Small intestine (tissue), 7 donors: ENCODE measurements around the gene CPSF7. TPM values are rescaled to one million over a fixed set of nuclear protein-coding genes. Genes with fewer than 3 reads are reported as not detected.

Experiments used
- DNase-seq, 2 donors: peaks; one replicate each; pipeline versions ENCODE4 v3.0.0 to v3.0.0-alpha.2; 2013
- FAIRE-seq: peaks from 2 replicates; lab custom pipeline; 2012; peaks lifted over from hg19 to GRCh38; lab: Jason Lieb, UNC
- H3K27ac ChIP-seq, 3 donors: one replicate each; pipeline ENCODE4 v1.5.1; 2013; ENCODE audit warnings: low read length in 2 of 3, mild to moderate bottlenecking in 2 of 3, control low read depth in 1 of 3, inconsistent platforms in 1 of 3, low read depth in 1 of 3, moderate library complexity in 1 of 3
- H3K27me3 ChIP-seq, 3 donors: one replicate each; pipeline ENCODE4 v1.6.1; 2013; ENCODE audit warnings: low read length in 3 of 3, inconsistent platforms in 1 of 3; ENCODE audit not compliant: control insufficient read depth in 3 of 3, insufficient read depth in 3 of 3
- H3K36me3 ChIP-seq, 3 donors: one replicate each; pipeline ENCODE4 v1.6.1; 2013; ENCODE audit warnings: low read length in 3 of 3, inconsistent platforms in 1 of 3, low read depth in 1 of 3, mild to moderate bottlenecking in 1 of 3, moderate library complexity in 1 of 3; ENCODE audit not compliant: control insufficient read depth in 3 of 3, insufficient read depth in 2 of 3
- H3K4me1 ChIP-seq, 3 donors: one replicate each; pipeline ENCODE4 v1.6.1; 2013; ENCODE audit warnings: low read length in 2 of 3, inconsistent platforms in 1 of 3, low read depth in 1 of 3, mild to moderate bottlenecking in 1 of 3, moderate library complexity in 1 of 3; ENCODE audit not compliant: control insufficient read depth in 3 of 3, insufficient read depth in 2 of 3
- H3K4me3 ChIP-seq, 3 donors: one replicate each; pipeline ENCODE4 v1.5.1; 2013; ENCODE audit warnings: low read length in 3 of 3, control low read depth in 1 of 3, inconsistent platforms in 1 of 3, low read depth in 1 of 3, mild to moderate bottlenecking in 1 of 3, moderate library complexity in 1 of 3
- H3K9me3 ChIP-seq, 2 donors: one replicate each; pipeline ENCODE4 v1.6.1; 2013; ENCODE audit warnings: low read depth in 1 of 2, low read length in 1 of 2; ENCODE audit not compliant: control insufficient read depth in 2 of 2, insufficient read depth in 1 of 2
- WGBS, 3 donors: extraction: QIAGEN DNeasy Blood & Tissue Kit; methylation state at CpG; one replicate each; pipeline ENCODE4 v1.1.7; 2013; 5-methylcytosine and 5-hydroxymethylcytosine counted together
- polyA plus RNA-seq, 4 donors: library from polyadenylated mRNA; stranded (reverse) in 3 of 4; unstranded in 1 of 4; fragments of 200-250 nt in 3 of 4; fragments of 120-200 nt in 1 of 4; gene quantifications; one replicate each; pipeline versions ENCODE4 v1.2.1 to v1.2.3, GENCODE V29; 2013
- donor health status: healthy with polysubstance abuse.
- donor health status: control.
- donor health status: control.
- donor health status: Bipolar disorder and iron deficiency.
- donor health status: healthy.

CPSF7 gene
- polyA plus RNA-seq, 4 donors: 30.3 to 91.3 (median 47.7) TPM

DNA sequence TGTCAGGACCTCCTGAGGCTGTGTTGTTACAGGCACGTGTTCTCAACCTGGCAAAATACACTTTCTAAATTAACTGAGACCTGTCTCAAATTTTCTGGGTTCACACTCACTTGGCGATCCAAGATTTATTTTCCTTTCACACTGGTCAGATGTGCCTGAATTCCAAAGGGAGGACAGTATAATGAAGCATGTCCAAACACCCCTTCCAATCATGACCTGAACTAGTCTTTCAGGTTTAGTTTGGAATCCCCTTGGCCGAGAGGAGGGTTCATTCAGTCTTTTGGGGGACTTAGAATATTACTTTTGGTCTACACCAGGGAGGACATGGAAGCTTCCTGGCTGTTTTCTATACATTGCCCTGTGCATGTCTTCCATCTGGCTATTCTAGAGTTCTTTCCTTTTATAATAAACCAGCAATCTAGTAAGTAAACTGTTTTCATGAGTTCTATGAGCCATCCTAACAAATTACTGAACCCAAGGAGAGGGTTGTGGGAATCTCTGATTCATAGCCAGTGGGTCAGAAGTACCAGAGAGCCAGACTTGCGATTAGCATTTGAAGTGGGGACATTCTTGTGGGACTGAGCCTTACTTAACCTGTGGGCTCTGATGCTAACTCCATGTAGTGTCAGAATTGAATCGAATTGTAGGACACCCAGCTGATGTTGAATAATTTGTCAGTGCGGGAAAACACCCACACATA lies 52.2 kb downstream of the CPSF7 start:
- Histone ChIP-seq H3K27me3 (no peaks in the 10 kb centered on the region), H3K36me3 (peaks cover 0 to 2% (median 0%) of the 10 kb centered on the region in 3 donors), H3K9me3 (peaks cover 0 to 4% of the 10 kb centered on the region in 2 donors), H3K27ac (no peak overlapping the region), H3K4me1 (no peaks in the 10 kb centered on the region), H3K4me3 (no peak overlapping the region)
- 93 to 94% (median 94%) methylated on average over 6 of the region's 6 CpGs for WGBS, 3 donors
- DNase-seq: no peak
- FAIRE-seq: no peak

GRCh38 chr11:61375761-61376108 lies 54.0 kb downstream of the CPSF7 start:
- FAIRE-seq: no peak
- no peak for DNase-seq
- Histone ChIP-seq H3K4me1 (no peaks in the 10 kb centered on the region), H3K27me3 (no peaks in the 10 kb centered on the region), H3K9me3 (peaks cover 0 to 4% of the 10 kb centered on the region in 2 donors), H3K36me3 (peaks cover 0 to 8% (median 0%) of the 10 kb centered on the region in 3 donors), H3K27ac (no peak overlapping the region), H3K4me3 (no peak overlapping the region)
- 77 to 95% (median 82%) methylated on average over 6 of the region's 6 CpGs for WGBS, 3 donors

DNA sequence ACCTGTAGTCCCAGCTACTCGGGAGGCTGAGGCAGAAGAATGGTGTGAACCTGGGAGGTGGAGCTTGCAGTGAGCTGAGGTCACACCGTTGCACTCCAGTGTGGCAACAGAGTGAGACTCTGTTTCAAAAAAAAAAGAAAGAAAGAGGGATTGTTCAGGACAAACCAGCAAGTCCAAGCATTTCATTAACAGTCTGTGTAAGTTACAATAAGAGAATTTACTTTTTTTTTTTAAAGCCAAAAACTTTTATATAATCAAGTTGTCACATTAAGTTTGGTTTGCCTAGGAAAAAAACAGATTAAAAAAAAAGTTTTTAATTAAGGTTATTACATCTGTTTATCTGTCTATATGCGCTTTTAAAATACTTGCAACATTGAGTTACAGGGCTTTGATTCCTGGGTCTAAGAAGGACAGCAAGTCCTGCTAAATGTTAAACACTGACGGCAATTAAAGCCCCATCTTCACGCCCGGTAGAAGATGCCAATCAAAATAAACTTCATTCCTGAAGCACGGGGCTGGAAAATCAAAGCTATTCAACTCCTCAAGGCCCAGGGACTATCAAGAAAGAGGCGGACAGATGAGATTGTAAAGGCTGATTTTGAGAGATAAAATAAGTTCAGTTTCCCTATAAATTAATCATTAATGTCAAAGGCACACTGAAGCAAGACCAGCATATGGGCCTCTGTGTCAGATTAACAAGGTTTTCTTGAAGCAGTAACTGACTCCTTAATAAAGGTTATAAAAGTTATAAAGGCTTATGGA lies 56.9 kb downstream of the CPSF7 start:
- DNase-seq: peak in 1 of 2 donors; percentile 67
- Histone ChIP-seq H3K9me3 (peaks cover 0 to 4% of the 10 kb centered on the region in 2 donors), H3K4me3 (no peak overlapping the region), H3K27me3 (no peaks in the 10 kb centered on the region), H3K4me1 (no peaks in the 10 kb centered on the region), H3K36me3 (peaks cover 0 to 27% (median 14%) of the 10 kb centered on the region in 3 donors), H3K27ac (no peak overlapping the region)
- FAIRE-seq: no peak
- WGBS, 3 donors: 35 to 71% (median 58%) methylated on average over 8 of the region's 8 CpGs

- Histone ChIP-seq H3K4me3 (no peak overlapping the region), H3K36me3 (peaks cover 4 to 46% (median 18%) of the 10 kb centered on the region in 3 donors), H3K9me3 (peaks cover 0 to 4% of the 10 kb centered on the region in 2 donors), H3K4me1 (no peaks in the 10 kb centered on the region), H3K27me3 (no peaks in the 10 kb centered on the region), H3K27ac (no peak overlapping the region)
- 88 to 93% (median 91%) methylated on average over 8 of the region's 8 CpGs for WGBS, 3 donors
- DNase-seq: no peak
- FAIRE-seq: no peak
These were observed 59.3 kb downstream of the CPSF7 start for GRCh38 chr11:61370349-61371005.

DNA sequence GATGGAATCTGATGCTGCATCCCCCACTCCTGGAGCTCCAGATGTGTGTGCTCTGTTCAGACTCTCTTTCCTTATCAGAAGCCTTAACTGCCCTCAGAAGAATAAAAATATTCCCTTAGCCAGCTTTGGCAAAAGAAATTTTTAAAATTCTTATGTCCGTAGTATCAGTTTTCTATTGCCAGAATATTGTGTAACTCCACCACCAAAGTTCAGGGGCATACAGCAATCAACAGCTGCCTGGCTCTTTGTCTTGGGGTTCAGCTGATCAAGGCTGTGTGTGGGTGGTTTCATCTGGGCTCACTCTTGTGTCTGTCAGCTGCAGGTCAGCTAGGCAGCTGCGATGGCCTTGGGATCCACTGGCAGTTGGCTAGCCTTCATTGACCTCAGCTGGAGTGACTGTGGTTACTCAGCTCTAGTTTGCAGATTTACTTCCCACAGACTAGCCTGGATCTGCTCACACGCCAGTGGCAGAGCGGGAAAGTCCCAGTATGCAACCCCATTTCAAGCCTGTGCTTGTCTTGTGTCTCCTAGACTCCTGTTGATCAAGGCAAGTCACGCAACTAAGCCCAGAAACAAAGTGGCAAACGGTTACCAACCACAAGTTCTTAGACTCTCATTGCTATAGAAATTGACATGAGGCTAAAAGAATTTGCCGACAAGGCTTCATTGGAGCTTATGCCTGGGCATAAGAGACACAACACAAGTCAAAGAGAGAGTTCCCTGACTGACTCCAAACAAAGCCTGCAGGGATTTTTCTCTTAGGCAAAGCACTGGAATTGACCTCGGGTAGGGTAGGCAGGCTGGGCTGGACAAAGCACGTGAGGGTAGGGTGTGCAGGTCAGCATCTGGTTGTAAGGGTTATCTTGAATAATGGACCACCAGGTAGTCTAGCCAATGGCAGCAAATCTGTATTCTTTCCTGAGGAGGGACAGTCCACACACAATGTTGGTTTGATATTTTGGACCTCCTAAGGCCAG lies 60.1 kb downstream of the CPSF7 start:
- no peak overlapping the region for H3K4me3 ChIP-seq
- H3K4me1 ChIP-seq: no peaks in the 10 kb centered on the region
- FAIRE-seq: no peak
- DNase-seq: no peak
- H3K9me3 ChIP-seq: peaks cover 0 to 2% of the 10 kb centered on the region in 2 donors
- 89 to 95% (median 90%) methylated on average over 9 of the region's 9 CpGs for WGBS, 3 donors
- H3K27ac ChIP-seq: no peak overlapping the region
- H3K27me3 ChIP-seq: no peaks in the 10 kb centered on the region
- H3K36me3 ChIP-seq: peaks cover 4 to 51% (median 18%) of the 10 kb centered on the region in 3 donors

- Histone ChIP-seq H3K4me1 (peaks cover 0 to 4% (median 0%) of the 10 kb centered on the region in 3 donors), H3K27me3 (no peaks in the 10 kb centered on the region), H3K9me3 (no peaks in the 10 kb centered on the region), H3K36me3 (peaks cover 4 to 58% (median 20%) of the 10 kb centered on the region in 3 donors), H3K4me3 (no peak overlapping the region), H3K27ac (no peak overlapping the region)
- DNase-seq (no peak), FAIRE-seq (no peak)
- WGBS, 3 donors: 94 to 97% (median 95%) methylated on average over 7 of the region's 7 CpGs
These were observed 61.1 kb downstream of the CPSF7 start for GRCh38 chr11:61368646-61369045.

- peaks cover 2 to 9% (median 6%) of the 10 kb centered on the region in 3 donors for H3K4me1 ChIP-seq
- H3K4me3 ChIP-seq: no peak overlapping the region
- H3K27me3 ChIP-seq: no peaks in the 10 kb centered on the region
- no peaks in the 10 kb centered on the region for H3K9me3 ChIP-seq
- peaks cover 4 to 58% (median 20%) of the 10 kb centered on the region in 3 donors for H3K36me3 ChIP-seq
- FAIRE-seq (no peak), DNase-seq (no peak)
- 54 to 82% (median 73%) methylated on average over 6 of the region's 6 CpGs for WGBS, 3 donors
- no peak overlapping the region for H3K27ac ChIP-seq
These were observed 62.4 kb downstream of the CPSF7 start for GRCh38 chr11:61367406-61367805.
